Measurements from ENCODE around the gene AFG3L2. TPM values are rescaled to one million over a fixed set of nuclear protein-coding genes. Genes with fewer than 3 reads are reported as not detected.

The AFG3L2 gene
- total RNA-seq, 1 experiment from 2014 or later: 66.7 TPM

DNA sequence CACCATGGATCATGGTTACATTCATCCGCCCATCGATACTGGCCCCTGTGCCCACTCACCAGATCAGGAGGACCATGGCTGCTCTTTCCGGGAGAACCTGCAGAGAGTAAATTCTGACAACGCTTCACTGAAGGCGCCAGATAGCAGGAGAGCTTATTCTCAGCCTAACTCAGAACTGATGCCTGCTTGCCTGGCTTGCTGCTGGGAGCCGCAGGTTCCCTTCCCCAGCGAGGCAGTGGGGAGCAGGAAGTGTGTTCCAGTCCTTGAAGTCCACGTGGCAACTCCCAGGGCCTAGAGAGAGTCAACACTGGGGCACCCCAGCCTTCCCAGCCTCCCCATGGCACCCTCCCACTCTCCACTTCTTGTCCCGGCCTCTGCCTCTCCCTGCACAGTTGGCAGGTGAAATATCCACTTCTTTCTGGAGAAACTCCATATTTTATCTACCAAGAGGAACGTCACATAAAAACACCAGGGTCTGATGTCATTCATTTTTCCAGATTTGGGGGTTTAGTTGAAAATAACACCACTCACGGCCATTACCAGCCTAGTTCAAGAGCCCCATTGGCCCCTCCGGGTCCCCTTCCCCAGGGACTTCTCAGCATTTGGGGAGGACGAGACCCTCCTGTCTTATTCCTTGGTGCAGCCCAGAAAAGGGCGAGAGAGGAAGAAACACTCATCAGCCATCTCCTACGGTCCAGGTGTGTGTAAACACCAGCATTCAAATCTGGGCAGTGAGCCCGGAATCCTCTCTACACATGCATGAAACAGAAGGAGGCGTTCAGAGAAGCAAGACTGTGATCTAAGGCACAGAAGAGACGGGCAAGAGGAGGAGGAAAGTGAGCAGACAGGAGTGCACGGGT lies 72.4 kb downstream of the AFG3L2 start:
- Histone ChIP-seq H3K4me1 (ENCODE audit: control insufficient read depth in 1 of 2, insufficient read depth in 2 of 2, low read length in 2 of 2) (peaks cover 9 to 15% of the 10 kb centered on the region in 2 experiments), H3K79me2 (ENCODE audit: insufficient read depth, low read length) (peaks cover 14% of the 10 kb centered on the region), H4K20me1 (ENCODE audit: insufficient read depth) (no peaks in the 10 kb centered on the region), H3K4me2 (ENCODE audit: low read length) (no peak overlapping the region), H3K27me3 (ENCODE audit: insufficient read depth, low read length) (no peaks in the 10 kb centered on the region), H3K36me3 (ENCODE audit: control insufficient read depth in 1 of 2, insufficient read depth in 2 of 2, low read length in 2 of 2) (peaks cover 0 to 2% of the 10 kb centered on the region in 2 experiments; a peak in 1 of 4 replicates), H2AFZ (ENCODE audit: low read depth, low read length, poor library complexity, severe bottlenecking) (no peak overlapping the region), H3K9me2 (ENCODE audit: insufficient read depth) (no peaks in the 10 kb centered on the region), H3K9me3 (ENCODE audit: control insufficient read depth in 1 of 2, insufficient read depth in 1 of 2, low read depth in 1 of 2, low read length in 2 of 2) (no peaks in the 10 kb centered on the region), H3K9ac (ENCODE audit: low read length) (no peak overlapping the region), H3K4me3 (replicated peaks in 1 of 2; ENCODE audit: low read depth in 1 of 2, low read length in 2 of 2) (no peak overlapping the region), H3K27ac (ENCODE audit: low read depth, low read length) (no peak overlapping the region)
- intact Hi-C loops (cut with micrococcal nuclease): no loop called here
- CTCF ChIA-PET: no interaction called here
- TF ChIP-seq SP1 (IDR thresholded peaks at IDR 0.05; ENCODE audit: low read depth) (no peak), RAD21 (IDR thresholded peaks at IDR 0.05; ENCODE audit: low read depth) (no peak), ELF1 (IDR thresholded peaks at IDR 0.05; ENCODE audit: borderline replicate concordance, low read depth) (no peak), EZH2phosphoT487 (IDR thresholded peaks at IDR 0.05; ENCODE audit: borderline replicate concordance) (no peak), ZNF274 (IDR thresholded peaks at IDR 0.05; ENCODE audit: low read depth, low read length) (no peak), EZH2 (IDR thresholded peaks at IDR 0.05) (no peak), SIN3A (IDR thresholded peaks at IDR 0.05; ENCODE audit: low read depth) (no peak)
- TF ChIP-seq, protein P1, sequence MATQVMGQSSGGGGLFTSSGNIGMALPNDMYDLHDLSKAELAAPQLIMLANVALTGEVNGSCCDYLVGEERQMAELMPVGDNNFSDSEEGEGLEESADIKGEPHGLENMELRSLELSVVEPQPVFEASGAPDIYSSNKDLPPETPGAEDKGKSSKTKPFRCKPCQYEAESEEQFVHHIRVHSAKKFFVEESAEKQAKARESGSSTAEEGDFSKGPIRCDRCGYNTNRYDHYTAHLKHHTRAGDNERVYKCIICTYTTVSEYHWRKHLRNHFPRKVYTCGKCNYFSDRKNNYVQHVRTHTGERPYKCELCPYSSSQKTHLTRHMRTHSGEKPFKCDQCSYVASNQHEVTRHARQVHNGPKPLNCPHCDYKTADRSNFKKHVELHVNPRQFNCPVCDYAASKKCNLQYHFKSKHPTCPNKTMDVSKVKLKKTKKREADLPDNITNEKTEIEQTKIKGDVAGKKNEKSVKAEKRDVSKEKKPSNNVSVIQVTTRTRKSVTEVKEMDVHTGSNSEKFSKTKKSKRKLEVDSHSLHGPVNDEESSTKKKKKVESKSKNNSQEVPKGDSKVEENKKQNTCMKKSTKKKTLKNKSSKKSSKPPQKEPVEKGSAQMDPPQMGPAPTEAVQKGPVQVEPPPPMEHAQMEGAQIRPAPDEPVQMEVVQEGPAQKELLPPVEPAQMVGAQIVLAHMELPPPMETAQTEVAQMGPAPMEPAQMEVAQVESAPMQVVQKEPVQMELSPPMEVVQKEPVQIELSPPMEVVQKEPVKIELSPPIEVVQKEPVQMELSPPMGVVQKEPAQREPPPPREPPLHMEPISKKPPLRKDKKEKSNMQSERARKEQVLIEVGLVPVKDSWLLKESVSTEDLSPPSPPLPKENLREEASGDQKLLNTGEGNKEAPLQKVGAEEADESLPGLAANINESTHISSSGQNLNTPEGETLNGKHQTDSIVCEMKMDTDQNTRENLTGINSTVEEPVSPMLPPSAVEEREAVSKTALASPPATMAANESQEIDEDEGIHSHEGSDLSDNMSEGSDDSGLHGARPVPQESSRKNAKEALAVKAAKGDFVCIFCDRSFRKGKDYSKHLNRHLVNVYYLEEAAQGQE (IDR thresholded peaks at IDR 0.05; ENCODE audit: low read depth): no peak
- TF ChIP-seq, protein P2, sequence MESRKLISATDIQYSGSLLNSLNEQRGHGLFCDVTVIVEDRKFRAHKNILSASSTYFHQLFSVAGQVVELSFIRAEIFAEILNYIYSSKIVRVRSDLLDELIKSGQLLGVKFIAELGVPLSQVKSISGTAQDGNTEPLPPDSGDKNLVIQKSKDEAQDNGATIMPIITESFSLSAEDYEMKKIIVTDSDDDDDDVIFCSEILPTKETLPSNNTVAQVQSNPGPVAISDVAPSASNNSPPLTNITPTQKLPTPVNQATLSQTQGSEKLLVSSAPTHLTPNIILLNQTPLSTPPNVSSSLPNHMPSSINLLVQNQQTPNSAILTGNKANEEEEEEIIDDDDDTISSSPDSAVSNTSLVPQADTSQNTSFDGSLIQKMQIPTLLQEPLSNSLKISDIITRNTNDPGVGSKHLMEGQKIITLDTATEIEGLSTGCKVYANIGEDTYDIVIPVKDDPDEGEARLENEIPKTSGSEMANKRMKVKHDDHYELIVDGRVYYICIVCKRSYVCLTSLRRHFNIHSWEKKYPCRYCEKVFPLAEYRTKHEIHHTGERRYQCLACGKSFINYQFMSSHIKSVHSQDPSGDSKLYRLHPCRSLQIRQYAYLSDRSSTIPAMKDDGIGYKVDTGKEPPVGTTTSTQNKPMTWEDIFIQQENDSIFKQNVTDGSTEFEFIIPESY (IDR thresholded peaks at IDR 0.05; ENCODE audit: extremely low read depth, insufficient replicate concordance, low read length): no peak
- DNase-seq (ENCODE audit: low read depth, low spot score): no peak
- no TSS peak for BruUV-seq (replicated peaks)
- POLR2A ChIA-PET: no interaction called here
- ATAC-seq: no peak
- RAD21 ChIA-PET (ENCODE audit: low non-redundant PET in 1 of 2, low total read pairs in 2 of 2, uncharacterized antibody in 2 of 2, unreplicated experiment in 2 of 2): no interaction called here

Data from HCT116 (cell line).